HepG2 (cell line): ENCODE data around the gene SNAI3. TPM values are rescaled to one million over a fixed set of nuclear protein-coding genes. Genes with fewer than 3 reads are reported as not detected.
A peak's percentile ranks its signal among the peaks of the same experiment; 100 is the strongest.

Experiments
- ATAC-seq: fragments of 200-7000 bp; cut with Tn5 transposase; 3 replicates; pipeline ENCODE4 v1.9.1; 2020; ENCODE audit warnings: mild to moderate bottlenecking, moderate library complexity
- BruUV-seq: library from RNA; stranded (reverse); fragments of 400-500 nt; replicated peaks from 2 replicates; lab custom pipeline; 2021; lab: Mats Ljungman, UMichigan
- CTCF ChIA-PET: fragments of 300-600 bp; formaldehyde crosslinking; extraction: SDS; loops from one replicate; lab custom pipeline; 2021; ENCODE audit warnings: low total read pairs, inconsistent platforms, low intra/inter-chr PET ratio; lab: Yijun Ruan, JAX
- POLR2A ChIA-PET: fragments of 350-600 bp; sonication (Branson Sonifier 250); formaldehyde crosslinking; loops from one replicate; lab custom pipeline; 2020; ENCODE audit warnings: antibody characterized with exemption, inconsistent platforms; lab: Yijun Ruan, JAX
- DNase-seq: peaks from one replicate; pipeline ENCODE4 v3.0.0-alpha.2; 2015; ENCODE audit warnings: low spot score
- FAIRE-seq: peaks from 3 replicates; lab custom pipeline; 2011; peaks lifted over from hg19 to GRCh38; lab: Jason Lieb, UNC
- H2AFZ ChIP-seq: one replicate; pipeline ENCODE4 v1.6.1; 2011; ENCODE audit warnings: low read length, inconsistent platforms
- H3K27ac ChIP-seq: fragments of 300-600 bp; 3 replicates; pipeline ENCODE4 v1.8.0; 2011; ENCODE audit warnings: mixed run types, mild to moderate bottlenecking, mixed read lengths, low read length, inconsistent platforms; ENCODE audit not compliant: insufficient read depth; ENCODE audit errors: extremely low read length
- H3K27me3 ChIP-seq, 2 experiments: fragments of 200-600 bp in 1 of 2; 2 replicates in 1 of 2; 3 replicates in 1 of 2; pipeline versions ENCODE4 v1.6.0 to v1.8.0; 2011; ENCODE audit warnings: low read length in 2 of 2, mild to moderate bottlenecking in 2 of 2, moderate library complexity in 2 of 2, inconsistent platforms in 1 of 2; ENCODE audit not compliant: insufficient read depth in 2 of 2, control insufficient read depth in 1 of 2
- H3K36me3 ChIP-seq, 2 experiments: fragments of 200-600 bp in 1 of 2; replicated peaks in 1 of 2; 2 replicates in 1 of 2; 3 replicates in 1 of 2; pipeline versions ENCODE4 v1.5.1 to v1.8.0; 2011; ENCODE audit warnings: low read length in 2 of 2, inconsistent platforms in 1 of 2; ENCODE audit not compliant: insufficient read depth in 2 of 2, control insufficient read depth in 1 of 2
- H3K4me1 ChIP-seq: 2 replicates; pipeline ENCODE4 v1.5.1; 2012; ENCODE audit warnings: low read length, inconsistent platforms; ENCODE audit not compliant: insufficient read depth
- H3K4me2 ChIP-seq: 2 replicates; pipeline ENCODE4 v1.6.0; 2011; ENCODE audit warnings: low read depth, low read length, inconsistent platforms
- H3K4me3 ChIP-seq, 3 experiments: fragments of 200-600 bp in 1 of 3; sonication (generic), shearing (Covaris generic) in 1 of 3; replicated peaks in 1 of 3; 2 replicates each; pipeline ENCODE4 v1.5.1; 2011 to 2016; ENCODE audit warnings: low read length in 3 of 3, inconsistent platforms in 2 of 3, low read depth in 2 of 3, mild to moderate bottlenecking in 2 of 3, control low read depth in 1 of 3, mixed read lengths in 1 of 3; ENCODE audit not compliant: insufficient read depth in 1 of 3
- H3K79me2 ChIP-seq: one replicate; pipeline ENCODE4 v1.6.1; 2011; ENCODE audit warnings: low read length, inconsistent platforms; ENCODE audit not compliant: insufficient read depth
- H3K9ac ChIP-seq: 2 replicates; pipeline ENCODE4 v1.6.0; 2011; ENCODE audit warnings: mild to moderate bottlenecking, low read depth, low read length, inconsistent platforms; ENCODE audit not compliant: insufficient read depth
- H3K9me3 ChIP-seq: 2 replicates; pipeline ENCODE4 v1.5.1; 2012; ENCODE audit warnings: mild to moderate bottlenecking, low read length
- H4K20me1 ChIP-seq: 2 replicates; pipeline ENCODE4 v1.6.0; 2011; ENCODE audit warnings: inconsistent platforms, mild to moderate bottlenecking, low read length, moderate library complexity; ENCODE audit not compliant: insufficient read depth
- FOSL1 ChIP-seq: sonication (generic); formaldehyde crosslinking; IDR thresholded peaks from 2 replicates; pipeline ENCODE4 v1.9.0; 2021; ENCODE audit warnings: missing genetic modification reagents, borderline replicate concordance
- KDM2A ChIP-seq: sonication (generic); formaldehyde crosslinking; IDR thresholded peaks from 2 replicates; pipeline ENCODE4 v1.4.0; 2020; ENCODE audit warnings: low read depth, missing genetic modification reagents, borderline replicate concordance
- MEIS2 ChIP-seq: sonication (generic); formaldehyde crosslinking; IDR thresholded peaks from 2 replicates; pipeline ENCODE4 v1.9.0; 2021; ENCODE audit warnings: mild to moderate bottlenecking, missing genetic modification reagents
- MTA3 ChIP-seq: sonication (generic); formaldehyde crosslinking; IDR thresholded peaks from 2 replicates; pipeline ENCODE4 v1.4.0; 2020; ENCODE audit warnings: missing genetic modification reagents
- SALL1 ChIP-seq: sonication (generic); formaldehyde crosslinking; IDR thresholded peaks from 2 replicates; pipeline ENCODE4 v1.8.0; 2022; ENCODE audit warnings: mild to moderate bottlenecking, missing genetic modification reagents
- TMF1 ChIP-seq: sonication (generic); formaldehyde crosslinking; IDR thresholded peaks from 2 replicates; pipeline ENCODE4 v1.8.1; 2022; ENCODE audit warnings: low read depth, missing genetic modification reagents
- XRCC5 ChIP-seq: fragments of 200-400 bp; formaldehyde crosslinking; optimal IDR thresholded peaks from 2 replicates; pipeline ENCODE3; 2017; ENCODE audit warnings: mild to moderate bottlenecking, low read length
- ZNF235 ChIP-seq: sonication (generic); formaldehyde crosslinking; IDR thresholded peaks from 2 replicates; pipeline ENCODE4 v1.8.1; 2023; ENCODE audit warnings: mild to moderate bottlenecking, missing genetic modification reagents, borderline replicate concordance
- ZNF296 ChIP-seq: sonication (generic); formaldehyde crosslinking; conservative IDR thresholded peaks from 2 replicates; pipeline ENCODE4 v1.5.0; 2020; ENCODE audit warnings: mild to moderate bottlenecking, missing genetic modification reagents
- ZNF441 ChIP-seq: sonication (generic); formaldehyde crosslinking; IDR thresholded peaks from 2 replicates; pipeline ENCODE4 v1.7.0; 2021; ENCODE audit warnings: missing genetic modification reagents, borderline replicate concordance
- ZNF484 ChIP-seq: sonication (generic); formaldehyde crosslinking; IDR thresholded peaks from 2 replicates; pipeline ENCODE4 v1.5.1; 2020; ENCODE audit warnings: mild to moderate bottlenecking, low read depth, missing genetic modification reagents, borderline replicate concordance
- ZNF496 ChIP-seq: sonication (generic); formaldehyde crosslinking; IDR thresholded peaks from 2 replicates; pipeline ENCODE4 v1.8.1; 2023; ENCODE audit warnings: mild to moderate bottlenecking, moderate library complexity, missing genetic modification reagents; ENCODE audit not compliant: insufficient replicate concordance
- ZNF772 ChIP-seq: sonication (generic); formaldehyde crosslinking; IDR thresholded peaks from 2 replicates; pipeline ENCODE4 v1.5.0; 2020; ENCODE audit warnings: mild to moderate bottlenecking, missing genetic modification reagents
- WGBS: methylation state at CpG from one replicate; pipeline ENCODE4 v1.1.6; 2017; ENCODE audit warnings: low lambda C conversion rate; 5-methylcytosine and 5-hydroxymethylcytosine counted together
- in situ Hi-C: cut with HindIII; loops from 2 replicates; pipeline ENCODE4 v1.10.0; 2017; ENCODE audit warnings: low pct_unique_long_range_greater_than_20kb; ENCODE audit not compliant: extremely low pct_ligation_motif_present
- intact Hi-C: fragments of 100-400 bp; cut with micrococcal nuclease; formaldehyde crosslinking; loops from one replicate; pipeline ENCODE4 v1.10.0; 2022; ENCODE audit not compliant: unreplicated experiment
- polyA plus RNA-seq, 8 experiments: library from polyadenylated mRNA; depleted of rRNA in 3 of 8; stranded (reverse) in 7 of 8; unstranded in 1 of 8; fragments of >200 nt; fragmentation: Illumina TruSeq in 4 of 8; extraction: Trizol in 4 of 8; gene quantifications; 2 replicates each; pipeline versions ENCODE4 v1.2.1 to v1.2.3, GENCODE V29; 2011 to 2016; ENCODE audit warnings: low read depth in 4 of 8, missing spikeins in 1 of 8, mixed read lengths in 1 of 8; ENCODE audit not compliant: insufficient read depth in 1 of 8
- total RNA-seq, 5 experiments: library from RNA; depleted of rRNA; stranded (reverse); fragments of >200 nt; fragmentation: Illumina TruSeq; extraction: Trizol; gene quantifications; 2 replicates each; pipeline ENCODE4 v1.2.3, GENCODE V29; 2016; ENCODE audit warnings: low read depth in 1 of 5
- TF ChIP-seq, protein P1 (sequence below): sonication (generic); formaldehyde crosslinking; IDR thresholded peaks from 2 replicates; pipeline ENCODE4 v1.4.0; 2020; ENCODE audit warnings: missing genetic modification reagents; ENCODE audit errors: not compliant biosample characterization
- TF ChIP-seq, protein P2 (sequence below): sonication (generic); formaldehyde crosslinking; IDR thresholded peaks from 2 replicates; pipeline ENCODE4 v1.4.0; 2020; ENCODE audit warnings: mild to moderate bottlenecking, missing genetic modification reagents
- TF ChIP-seq, protein P3 (sequence below): sonication (generic); formaldehyde crosslinking; IDR thresholded peaks from 2 replicates; pipeline ENCODE4; 2020; ENCODE audit warnings: missing genetic modification reagents, mild to moderate bottlenecking, borderline replicate concordance

SNAI3 gene
- total and polyA plus RNA-seq, 2 of the 13 experiments (the other 11 are each of a cell fraction or from before 2014, with no cell fraction given), result 0.09 to 0.18 TPM

DNA sequence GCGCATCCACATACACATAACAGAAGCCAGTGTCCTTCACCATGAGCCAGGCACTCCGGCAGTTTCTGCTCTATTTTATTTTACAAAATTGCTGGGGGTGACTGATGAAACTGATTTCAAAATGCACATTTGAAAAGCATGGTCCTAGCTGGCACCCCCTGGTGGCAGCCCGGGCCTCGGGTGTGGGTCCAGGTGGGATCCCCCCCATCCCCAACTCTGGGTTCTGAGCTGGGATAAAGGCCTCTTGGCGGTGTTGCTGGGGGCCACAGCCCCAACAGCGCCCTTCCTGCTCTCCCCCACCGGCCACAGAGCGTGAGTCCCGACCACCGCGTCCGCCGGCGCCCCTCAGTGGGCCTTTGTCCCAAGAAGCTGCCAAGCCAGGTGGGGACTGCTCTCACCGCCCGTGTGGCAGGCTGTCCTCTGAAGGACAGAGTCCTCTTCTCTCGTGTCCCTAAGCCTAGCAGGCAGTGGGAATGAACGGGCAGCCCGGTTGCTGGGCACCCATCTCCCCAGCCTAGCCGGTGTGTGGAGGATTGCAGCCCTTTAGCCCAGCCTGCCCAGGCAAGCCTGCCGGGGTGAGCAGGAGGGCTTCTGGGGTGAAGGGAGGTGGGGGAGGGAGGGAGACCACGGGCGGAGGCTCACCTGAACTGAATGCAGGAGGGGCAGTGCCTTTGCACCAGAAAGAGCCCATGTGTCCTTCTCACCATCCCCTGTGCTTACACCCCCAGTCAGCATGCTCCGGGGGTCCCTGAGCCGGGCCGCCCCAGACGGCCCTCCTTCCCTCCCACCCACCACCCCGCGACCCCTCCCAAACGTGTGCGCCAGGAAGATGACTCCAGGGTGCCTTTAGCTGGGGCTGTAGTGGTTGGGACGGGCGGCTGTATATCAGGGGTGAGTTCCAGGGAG is 898 bp downstream of the SNAI3 start:
- CTCF ChIA-PET, result no interaction called here
- peaks cover 61% of the 10 kb centered on the region for H3K4me1 ChIP-seq
- 5% methylated on average over 17 of the region's 33 CpGs for WGBS
- intact Hi-C loops, result loop anchor here (2.0 kb wide), 1 partner anchor 35 kb away; the partner anchor contains the start of gene CYBA
- FAIRE-seq, result no peak
- no TSS peak for BruUV-seq
- H2AFZ ChIP-seq, result no peak overlapping the region
- H3K27me3 ChIP-seq, result peaks cover 15 to 73% of the 10 kb centered on the region in 2 experiments
- ATAC-seq, result peak; percentile 22
- peak overlapping the region; percentile 8; the same call in 1 of the 2 replicates for H3K9ac ChIP-seq
- in situ Hi-C loops, result no loop called here
- no peak for DNase-seq
- peaks cover 3% of the 10 kb centered on the region; the same call in 1 of the 2 replicates for H4K20me1 ChIP-seq
- H3K79me2 ChIP-seq, result no peaks in the 10 kb centered on the region
- peak overlapping the region; percentile 91 for H3K4me2 ChIP-seq
- H3K4me3 ChIP-seq, result peak overlapping the region; percentile 52 to 76 (median 69)
- no peaks in the 10 kb centered on the region for H3K9me3 ChIP-seq
- POLR2A ChIA-PET, result interaction anchor here (1.5 kb wide), 1 partner anchor 23 kb away, joined by 7 read pairs; the partner anchor contains the start of gene MVD
- H3K27ac ChIP-seq, result no peak overlapping the region
- H3K36me3 ChIP-seq, result no peaks in the 10 kb centered on the region
- TF ChIP-seq ZNF484 (CRISPR knock-in tag) (0 out of 2 replicates have a peak, but pooled peaks have one; percentile 39), MEIS2 (CRISPR knock-in tag) (no peak), ZNF441 (CRISPR knock-in tag) (no peak), SALL1 (CRISPR knock-in tag) (no peak), FOSL1 (CRISPR knock-in tag) (no peak), ZNF772 (CRISPR knock-in tag) (0 out of 2 replicates have a peak, but pooled peaks have one; percentile 13), TMF1 (CRISPR knock-in tag) (no peak), XRCC5 (peak; percentile 82), MTA3 (no peak), ZNF496 (no peak), ZNF235 (CRISPR knock-in tag) (no peak), KDM2A (CRISPR knock-in tag) (peak; percentile 18; the same call in 1 of the 2 replicates), ZNF296 (no peak)
- TF ChIP-seq, protein P1, sequence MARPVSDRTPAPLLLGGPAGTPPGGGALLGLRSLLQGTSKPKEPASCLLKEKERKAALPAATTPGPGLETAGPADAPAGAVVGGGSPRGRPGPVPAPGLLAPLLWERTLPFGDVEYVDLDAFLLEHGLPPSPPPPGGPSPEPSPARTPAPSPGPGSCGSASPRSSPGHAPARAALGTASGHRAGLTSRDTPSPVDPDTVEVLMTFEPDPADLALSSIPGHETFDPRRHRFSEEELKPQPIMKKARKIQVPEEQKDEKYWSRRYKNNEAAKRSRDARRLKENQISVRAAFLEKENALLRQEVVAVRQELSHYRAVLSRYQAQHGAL (CRISPR knock-in tag), result no peak
- TF ChIP-seq, protein P2, sequence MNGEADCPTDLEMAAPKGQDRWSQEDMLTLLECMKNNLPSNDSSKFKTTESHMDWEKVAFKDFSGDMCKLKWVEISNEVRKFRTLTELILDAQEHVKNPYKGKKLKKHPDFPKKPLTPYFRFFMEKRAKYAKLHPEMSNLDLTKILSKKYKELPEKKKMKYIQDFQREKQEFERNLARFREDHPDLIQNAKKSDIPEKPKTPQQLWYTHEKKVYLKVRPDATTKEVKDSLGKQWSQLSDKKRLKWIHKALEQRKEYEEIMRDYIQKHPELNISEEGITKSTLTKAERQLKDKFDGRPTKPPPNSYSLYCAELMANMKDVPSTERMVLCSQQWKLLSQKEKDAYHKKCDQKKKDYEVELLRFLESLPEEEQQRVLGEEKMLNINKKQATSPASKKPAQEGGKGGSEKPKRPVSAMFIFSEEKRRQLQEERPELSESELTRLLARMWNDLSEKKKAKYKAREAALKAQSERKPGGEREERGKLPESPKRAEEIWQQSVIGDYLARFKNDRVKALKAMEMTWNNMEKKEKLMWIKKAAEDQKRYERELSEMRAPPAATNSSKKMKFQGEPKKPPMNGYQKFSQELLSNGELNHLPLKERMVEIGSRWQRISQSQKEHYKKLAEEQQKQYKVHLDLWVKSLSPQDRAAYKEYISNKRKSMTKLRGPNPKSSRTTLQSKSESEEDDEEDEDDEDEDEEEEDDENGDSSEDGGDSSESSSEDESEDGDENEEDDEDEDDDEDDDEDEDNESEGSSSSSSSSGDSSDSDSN (CRISPR knock-in tag), result peak; percentile 57; the same call in 1 of the 2 replicates
- TF ChIP-seq, protein P3, sequence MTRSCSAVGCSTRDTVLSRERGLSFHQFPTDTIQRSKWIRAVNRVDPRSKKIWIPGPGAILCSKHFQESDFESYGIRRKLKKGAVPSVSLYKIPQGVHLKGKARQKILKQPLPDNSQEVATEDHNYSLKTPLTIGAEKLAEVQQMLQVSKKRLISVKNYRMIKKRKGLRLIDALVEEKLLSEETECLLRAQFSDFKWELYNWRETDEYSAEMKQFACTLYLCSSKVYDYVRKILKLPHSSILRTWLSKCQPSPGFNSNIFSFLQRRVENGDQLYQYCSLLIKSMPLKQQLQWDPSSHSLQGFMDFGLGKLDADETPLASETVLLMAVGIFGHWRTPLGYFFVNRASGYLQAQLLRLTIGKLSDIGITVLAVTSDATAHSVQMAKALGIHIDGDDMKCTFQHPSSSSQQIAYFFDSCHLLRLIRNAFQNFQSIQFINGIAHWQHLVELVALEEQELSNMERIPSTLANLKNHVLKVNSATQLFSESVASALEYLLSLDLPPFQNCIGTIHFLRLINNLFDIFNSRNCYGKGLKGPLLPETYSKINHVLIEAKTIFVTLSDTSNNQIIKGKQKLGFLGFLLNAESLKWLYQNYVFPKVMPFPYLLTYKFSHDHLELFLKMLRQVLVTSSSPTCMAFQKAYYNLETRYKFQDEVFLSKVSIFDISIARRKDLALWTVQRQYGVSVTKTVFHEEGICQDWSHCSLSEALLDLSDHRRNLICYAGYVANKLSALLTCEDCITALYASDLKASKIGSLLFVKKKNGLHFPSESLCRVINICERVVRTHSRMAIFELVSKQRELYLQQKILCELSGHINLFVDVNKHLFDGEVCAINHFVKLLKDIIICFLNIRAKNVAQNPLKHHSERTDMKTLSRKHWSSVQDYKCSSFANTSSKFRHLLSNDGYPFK (CRISPR knock-in tag), result peak; percentile 50; the same call in 1 of the 2 replicates
